ENCODE data around the gene NUP214. TPM values are rescaled to one million over a fixed set of nuclear protein-coding genes. Genes with fewer than 3 reads are reported as not detected.
"Not testable (repeated sequence)": the region's sequence is repeated elsewhere in the genome, so short reads cannot be mapped to it uniquely, and the experiment has no call there.

Gene NUP214
- total RNA-seq, 1 experiment from 2014 or later = 13.2 TPM

- DNase-seq (ENCODE audit: low read depth, low spot score) = no peak
- in situ Hi-C loops (cut with HindIII; ENCODE audit: low pct_unique_long_range_greater_than_20kb, low sequenced_read_pairs) = no loop called here
Observed at GRCh38 chr9:131094622-131095021, 30.8 kb upstream of the NUP214 start.

GRCh38 chr9:131095666-131096268, 29.6 kb upstream of the NUP214 start:
- no peak for DNase-seq (ENCODE audit: low read depth, low spot score)
- in situ Hi-C loops (cut with HindIII; ENCODE audit: low pct_unique_long_range_greater_than_20kb, low sequenced_read_pairs) = no loop called here

- in situ Hi-C loops (cut with HindIII; ENCODE audit: low pct_unique_long_range_greater_than_20kb, low sequenced_read_pairs) = no loop called here
- DNase-seq (ENCODE audit: low read depth, low spot score) = peak; percentile 61
Observed at GRCh38 chr9:131096269-131097125, 28.9 kb upstream of the NUP214 start, which contains the start of gene AIF1L. Gene AIF1L (plus strand): TSS chr9:131096531. CDS start chr9:131096630, 99 bp downstream.

- no peak for DNase-seq (ENCODE audit: low read depth, low spot score)
- in situ Hi-C loops (cut with HindIII; ENCODE audit: low pct_unique_long_range_greater_than_20kb, low sequenced_read_pairs) = no loop called here
Observed at GRCh38 chr9:131097126-131097947, 28.0 kb upstream of the NUP214 start.

GRCh38 chr9:131097948-131098278, 27.5 kb upstream of the NUP214 start:
- DNase-seq (ENCODE audit: low read depth, low spot score) = no peak
- in situ Hi-C loops (cut with HindIII; ENCODE audit: low pct_unique_long_range_greater_than_20kb, low sequenced_read_pairs) = no loop called here

GRCh38 chr9:131098391-131099101, 26.8 kb upstream of the NUP214 start:
- in situ Hi-C loops (cut with HindIII; ENCODE audit: low pct_unique_long_range_greater_than_20kb, low sequenced_read_pairs) = no loop called here
- no peak for DNase-seq (ENCODE audit: low read depth, low spot score)

GRCh38 chr9:131099102-131099606, 26.2 kb upstream of the NUP214 start:
- no peak for DNase-seq (ENCODE audit: low read depth, low spot score)
- in situ Hi-C loops (cut with HindIII; ENCODE audit: low pct_unique_long_range_greater_than_20kb, low sequenced_read_pairs) = no loop called here

- DNase-seq (ENCODE audit: low read depth, low spot score); in situ Hi-C loops (cut with HindIII; ENCODE audit: low pct_unique_long_range_greater_than_20kb, low sequenced_read_pairs): not testable (repeated sequence)
Observed at GRCh38 chr9:131099845-131100244, 25.5 kb upstream of the NUP214 start.

- DNase-seq (ENCODE audit: low read depth, low spot score) = no peak
- in situ Hi-C loops (cut with HindIII; ENCODE audit: low pct_unique_long_range_greater_than_20kb, low sequenced_read_pairs) = no loop called here
Observed at GRCh38 chr9:131100445-131100844, 24.9 kb upstream of the NUP214 start.

GRCh38 chr9:131101207-131101964, 24.0 kb upstream of the NUP214 start:
- DNase-seq (ENCODE audit: low read depth, low spot score) = no peak
- in situ Hi-C loops (cut with HindIII; ENCODE audit: low pct_unique_long_range_greater_than_20kb, low sequenced_read_pairs) = no loop called here

- DNase-seq (ENCODE audit: low read depth, low spot score) = no peak
- in situ Hi-C loops (cut with HindIII; ENCODE audit: low pct_unique_long_range_greater_than_20kb, low sequenced_read_pairs) = no loop called here
Observed at GRCh38 chr9:131103024-131103423, 22.4 kb upstream of the NUP214 start.

GRCh38 chr9:131103535-131103934, 21.9 kb upstream of the NUP214 start:
- in situ Hi-C loops (cut with HindIII; ENCODE audit: low pct_unique_long_range_greater_than_20kb, low sequenced_read_pairs) = no loop called here
- no peak for DNase-seq (ENCODE audit: low read depth, low spot score)

- no peak for DNase-seq (ENCODE audit: low read depth, low spot score)
- in situ Hi-C loops (cut with HindIII; ENCODE audit: low pct_unique_long_range_greater_than_20kb, low sequenced_read_pairs) = no loop called here
Observed at GRCh38 chr9:131104016-131104740, 21.2 kb upstream of the NUP214 start.

- in situ Hi-C loops (cut with HindIII; ENCODE audit: low pct_unique_long_range_greater_than_20kb, low sequenced_read_pairs) = no loop called here
- DNase-seq (ENCODE audit: low read depth, low spot score) = no peak
Observed at GRCh38 chr9:131105952-131106351, 19.4 kb upstream of the NUP214 start.

- in situ Hi-C loops (cut with HindIII; ENCODE audit: low pct_unique_long_range_greater_than_20kb, low sequenced_read_pairs) = no loop called here
- DNase-seq (ENCODE audit: low read depth, low spot score) = peak; percentile 32
Observed at GRCh38 chr9:131107760-131108159, 17.6 kb upstream of the NUP214 start.

- DNase-seq (ENCODE audit: low read depth, low spot score) = no peak
- in situ Hi-C loops (cut with HindIII; ENCODE audit: low pct_unique_long_range_greater_than_20kb, low sequenced_read_pairs) = no loop called here
Observed at GRCh38 chr9:131111186-131111853, 14.1 kb upstream of the NUP214 start.
